DMS53 treated with DMSO at 0.1 percent for 48 hours (cell line): ENCODE results near the gene SLC45A1.
"Not testable (repeated sequence)": the region's sequence is repeated elsewhere in the genome, so short reads cannot be mapped to it uniquely, and the experiment has no call there.

Experiments used
- DNase-seq: peaks from one replicate; lab custom pipeline; 2025; ENCODE audit not compliant: unreplicated experiment; lab: John Stamatoyannopoulos, UW

SLC45A1 gene

DNA sequence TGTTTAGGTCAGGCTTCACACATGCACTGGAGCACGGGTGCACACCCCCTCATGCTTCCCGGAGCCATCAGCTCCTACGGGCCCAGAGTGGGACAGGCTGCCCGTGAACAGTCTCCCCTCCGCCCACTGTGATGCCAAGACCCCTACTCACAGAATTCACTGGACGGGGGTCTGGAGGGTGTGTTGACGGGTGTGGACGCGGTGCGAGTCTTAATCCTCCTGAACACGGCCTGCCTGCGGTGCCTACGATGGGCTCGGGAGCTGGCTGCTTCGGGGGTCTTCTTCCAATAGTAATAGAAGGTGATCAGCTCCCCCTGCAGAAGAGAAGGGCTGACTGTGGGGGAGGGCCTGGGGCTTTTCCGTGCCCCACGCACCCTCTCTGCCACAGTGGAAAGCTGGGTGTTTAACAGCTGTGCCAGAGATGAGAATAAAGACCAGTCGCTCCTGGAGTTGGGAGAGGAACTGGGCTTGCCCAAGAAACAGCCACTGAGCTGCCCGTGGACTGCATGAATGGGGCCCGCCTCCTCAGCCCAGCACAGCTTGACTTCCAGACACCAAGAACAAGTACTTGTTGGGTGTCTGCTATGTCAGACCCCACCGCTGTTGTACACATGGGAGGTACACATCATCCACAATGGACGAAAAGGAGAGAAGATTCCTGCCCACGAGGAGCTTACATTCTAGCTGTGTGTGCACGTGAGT is 47.9 kb downstream of the SLC45A1 start:
- DNase-seq = no peak

DNA sequence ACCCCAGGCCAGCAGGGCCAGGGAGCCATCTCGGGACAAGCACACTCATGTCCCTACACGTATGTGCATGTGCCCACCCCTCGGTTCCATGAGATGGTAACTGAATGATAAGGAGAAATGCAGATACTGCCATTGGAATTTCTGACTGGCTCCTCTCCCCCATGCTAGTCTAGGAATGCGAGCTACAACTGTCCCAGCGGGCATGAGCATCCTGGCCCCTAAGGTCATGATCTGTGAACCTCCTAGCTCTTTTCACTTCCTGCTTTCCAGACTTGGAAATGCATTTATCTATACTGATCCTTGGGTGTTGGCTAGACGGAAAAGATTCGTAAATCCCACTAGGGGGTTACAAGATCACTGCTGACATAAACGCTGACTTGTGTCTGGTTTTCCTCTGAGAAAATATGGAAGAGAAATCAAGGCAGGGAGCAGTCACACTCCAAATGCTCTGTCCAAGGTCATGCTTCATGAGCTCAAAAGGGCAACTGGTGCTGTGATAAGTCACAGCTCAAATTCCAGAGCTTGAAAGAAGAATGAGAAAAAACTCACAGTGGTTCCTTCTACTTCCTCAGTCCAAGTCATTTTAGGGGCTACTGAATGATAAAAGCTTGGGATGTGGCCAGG is 49.8 kb downstream of the SLC45A1 start:
- DNase-seq = no peak

DNA sequence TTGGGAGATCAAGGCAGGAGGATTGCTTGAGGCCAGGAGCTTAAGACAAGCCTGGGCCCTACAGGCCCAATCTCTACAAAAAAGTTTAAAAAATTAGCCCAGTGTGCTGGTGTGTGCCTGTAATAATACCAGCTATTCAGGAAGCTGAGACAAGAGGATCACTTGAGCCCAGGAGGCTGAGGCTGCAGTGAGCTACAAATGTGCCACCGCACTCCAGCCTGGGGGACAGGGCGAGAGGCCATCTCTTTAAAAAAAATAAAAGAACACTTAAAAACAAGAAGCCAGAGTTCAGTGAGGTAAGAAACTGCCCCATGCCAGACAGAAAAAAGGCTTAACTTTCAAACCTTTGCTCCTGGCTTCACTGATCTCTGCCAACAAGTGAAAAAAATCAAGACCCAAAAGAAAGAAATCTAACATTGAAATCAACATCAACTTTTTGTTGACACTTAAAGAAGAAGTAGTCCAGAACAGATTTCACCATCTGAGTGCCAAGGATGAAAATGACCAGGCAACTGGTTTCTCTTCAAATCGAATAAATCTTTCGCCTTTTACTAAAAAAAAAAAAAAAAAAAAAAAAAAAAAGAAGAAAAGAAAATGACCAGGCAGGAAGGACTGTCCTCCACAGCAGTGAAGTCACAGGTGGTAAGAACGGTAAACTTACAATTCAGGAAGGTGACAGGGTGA is 51.2 kb downstream of the SLC45A1 start:
- no peak for DNase-seq

DNA sequence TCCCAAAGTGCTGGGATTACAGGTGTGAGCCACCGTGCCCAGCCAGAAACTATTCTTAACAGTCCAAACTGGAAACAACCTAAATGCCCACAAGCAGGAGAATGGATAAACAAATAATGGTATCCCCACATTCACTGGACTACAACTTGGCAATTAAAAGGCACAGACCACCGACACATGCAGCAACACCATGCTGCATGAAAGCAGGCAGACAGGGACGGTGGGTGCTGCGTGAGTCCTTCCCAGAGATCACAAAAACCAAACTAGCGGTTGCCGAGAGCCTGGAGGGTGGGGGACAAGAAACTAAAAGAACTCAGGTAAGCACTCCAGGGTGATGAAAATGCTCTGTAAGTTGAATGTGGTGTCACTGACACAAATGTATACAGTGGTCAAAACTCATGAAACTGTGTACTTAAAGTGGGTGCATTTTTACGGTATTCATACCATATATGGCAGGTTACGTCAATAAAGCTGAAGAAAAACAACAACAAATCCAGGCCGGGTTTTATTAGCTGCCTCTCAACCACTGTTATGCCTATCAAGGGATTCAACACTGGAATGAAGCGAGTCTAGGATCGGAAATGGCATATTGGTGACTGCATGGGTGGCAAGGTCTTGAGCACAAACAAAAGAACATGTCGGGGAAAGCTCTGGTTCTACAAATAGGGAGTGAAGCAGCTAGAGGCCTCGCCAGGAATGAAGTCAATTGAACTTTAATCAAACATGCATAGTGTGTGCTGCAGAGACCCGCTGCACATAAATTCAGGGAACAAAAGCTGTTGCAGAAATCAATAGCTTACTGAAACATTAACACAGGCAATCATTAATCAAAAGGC is 52.4 kb downstream of the SLC45A1 start:
- no peak for DNase-seq

- DNase-seq = no peak
Measured at GRCh38 chr1:8370905-8371315, 53.0 kb downstream of the SLC45A1 start.

DNA sequence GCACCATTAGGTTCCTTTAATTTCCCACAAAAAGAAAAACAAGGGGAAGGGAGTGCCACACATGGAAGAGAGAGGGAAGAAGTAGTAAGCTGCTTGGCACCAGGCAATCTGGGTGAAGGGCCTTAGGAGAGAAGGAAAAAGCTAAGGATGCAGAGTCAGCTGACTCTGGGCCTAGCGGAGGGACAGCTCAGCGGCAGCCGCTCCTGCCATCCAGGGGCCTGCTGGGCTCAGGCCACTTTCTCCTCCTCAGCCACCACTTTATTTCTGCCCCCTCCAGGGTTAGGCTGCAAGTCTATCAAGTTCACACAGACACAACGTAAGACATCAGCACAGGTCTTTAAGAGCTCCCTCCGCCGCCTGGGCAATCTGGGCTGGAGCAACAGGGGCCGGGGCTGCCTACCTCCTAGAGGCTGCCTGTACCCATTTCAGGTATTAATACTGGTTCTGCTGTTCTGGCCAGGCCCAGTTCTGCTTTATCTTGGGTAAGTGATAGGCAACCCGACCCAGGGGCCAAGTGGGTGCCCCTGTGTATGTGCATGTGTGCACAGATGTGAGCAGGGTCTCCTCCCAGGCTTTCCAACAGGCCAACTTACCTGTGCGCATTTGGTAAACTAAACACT is 53.6 kb downstream of the SLC45A1 start:
- no peak for DNase-seq

DNA sequence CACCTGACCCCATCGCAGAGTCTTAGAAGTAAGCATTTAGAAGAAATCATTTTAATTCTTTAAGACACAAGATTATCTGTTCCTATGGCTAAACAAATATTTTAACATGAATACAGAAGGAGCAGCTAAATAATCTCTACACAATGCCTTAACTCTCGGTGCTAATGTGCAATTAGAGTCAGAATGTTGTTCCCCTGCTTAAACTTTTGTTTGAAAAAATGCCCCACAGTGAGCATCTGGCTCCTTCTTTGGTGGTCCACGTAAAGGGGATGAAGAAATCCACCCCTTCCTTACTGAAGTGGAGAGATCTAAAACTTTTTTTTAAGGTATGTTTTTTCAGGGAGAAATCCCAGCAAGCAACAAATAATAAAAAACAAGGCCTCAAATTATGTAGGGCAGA is 55.2 kb downstream of the SLC45A1 start:
- no peak for DNase-seq

DNA sequence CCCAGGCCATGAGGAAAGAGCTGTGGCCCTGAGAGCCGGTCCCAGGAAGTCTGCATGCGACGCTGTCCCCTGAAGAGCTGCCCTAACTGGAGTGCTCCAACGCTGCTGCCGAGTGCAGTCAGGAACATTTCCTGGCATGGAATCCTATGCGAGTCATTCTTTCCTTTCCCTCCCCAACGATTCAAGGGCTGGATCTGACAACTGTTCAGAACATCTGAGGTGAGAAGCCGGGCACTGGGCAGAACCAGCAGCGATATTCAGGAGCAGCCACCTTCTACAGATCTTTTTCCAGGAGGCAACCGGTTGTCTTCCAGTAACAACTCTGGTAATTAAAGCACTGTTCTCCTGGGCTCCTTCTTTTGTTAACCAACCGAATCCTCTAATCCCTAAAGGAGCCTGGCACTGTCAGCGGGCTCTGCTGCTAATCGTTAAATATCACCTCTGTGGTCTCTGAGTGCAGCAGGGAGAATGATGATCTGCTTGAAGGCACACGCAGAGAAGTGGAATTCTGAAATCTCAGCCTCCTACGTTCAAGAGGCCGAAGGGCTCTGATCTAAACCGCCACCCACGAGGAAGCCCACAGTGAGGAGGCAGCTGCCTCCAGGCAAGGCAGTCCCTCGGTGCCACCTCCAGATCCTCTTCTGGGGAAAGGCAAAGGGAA is 55.8 kb downstream of the SLC45A1 start:
- DNase-seq = no peak

GRCh38 chr1:8374356-8374755 is 56.4 kb downstream of the SLC45A1 start:
- DNase-seq = no peak

DNA sequence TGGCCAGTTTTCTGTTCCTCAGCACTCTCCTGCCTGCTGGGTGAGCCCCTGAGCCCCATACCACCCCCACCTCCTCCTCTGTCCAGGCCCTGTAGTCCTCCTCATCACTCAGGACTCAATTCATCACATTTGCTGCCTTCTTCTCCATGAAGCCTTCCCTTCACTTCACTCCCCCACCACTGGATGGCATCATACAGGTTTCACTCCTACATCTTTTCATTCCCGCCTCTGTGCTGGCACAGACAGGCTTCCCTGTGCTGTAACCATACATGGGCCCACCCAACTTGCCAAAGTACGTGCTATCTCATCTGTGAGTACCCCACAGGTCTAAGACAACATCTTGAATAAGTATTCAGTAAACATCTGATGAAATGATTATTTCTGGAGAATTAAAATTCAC is 56.9 kb downstream of the SLC45A1 start:
- DNase-seq = peak; percentile 21

- DNase-seq = no peak
Measured at GRCh38 chr1:8376358-8376840, 58.5 kb downstream of the SLC45A1 start.

DNA sequence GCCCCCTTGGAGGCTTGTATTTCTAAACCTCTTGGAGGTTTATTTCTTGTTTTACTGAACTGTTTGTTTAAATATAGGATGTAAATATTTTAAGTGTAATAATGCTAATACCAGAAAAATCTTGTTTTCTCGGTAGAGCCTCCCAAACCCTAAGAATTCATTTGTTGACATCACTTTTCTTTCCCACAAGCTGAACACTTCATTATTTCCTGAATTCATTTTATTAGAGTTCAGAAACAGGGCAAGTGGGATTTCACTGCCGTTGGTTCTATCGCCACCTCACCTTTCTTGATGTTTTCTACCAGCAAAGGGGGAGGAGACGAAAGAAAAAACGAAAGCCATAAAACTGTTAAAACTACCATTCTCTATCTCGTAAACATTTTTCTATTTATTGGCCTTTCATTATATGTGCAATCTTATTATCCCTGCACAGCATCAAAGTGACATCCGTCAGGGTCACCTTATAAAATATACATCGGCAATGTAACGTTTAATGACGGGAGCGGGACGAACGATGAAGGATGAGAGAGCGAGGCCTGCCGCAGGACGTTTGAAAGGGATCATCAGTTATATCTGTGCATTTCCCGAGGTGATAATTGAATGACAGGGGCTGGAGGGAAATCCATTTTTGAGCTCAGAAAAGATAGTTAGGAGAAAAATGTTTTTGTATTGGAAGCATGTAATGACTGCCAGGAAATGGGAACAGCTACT is 59.5 kb downstream of the SLC45A1 start:
- no peak for DNase-seq

DNA sequence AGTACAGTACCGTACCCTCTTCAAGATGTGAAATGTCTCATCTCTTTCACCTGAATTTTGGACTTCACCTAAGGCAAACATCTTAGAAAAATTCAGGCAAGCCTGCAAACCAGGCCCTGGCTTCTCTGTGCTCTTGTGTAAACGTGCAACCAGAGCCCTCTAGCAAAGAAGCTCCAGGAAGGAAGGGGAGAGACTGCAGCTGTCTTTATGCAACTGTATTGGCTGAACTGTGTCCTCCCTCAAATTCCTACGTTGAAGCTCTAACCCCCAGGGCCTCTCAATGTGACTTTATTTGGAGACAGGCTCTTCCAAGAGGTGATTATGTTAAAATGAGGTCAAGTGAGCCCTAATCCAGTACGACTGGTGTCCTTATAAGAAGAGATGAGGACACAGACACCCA is 60.3 kb downstream of the SLC45A1 start:
- no peak for DNase-seq

GRCh38 chr1:8378981-8379470 is 61.1 kb downstream of the SLC45A1 start:
- DNase-seq = no peak

GRCh38 chr1:8379513-8380186 is 61.7 kb downstream of the SLC45A1 start:
- DNase-seq = no peak

DNA sequence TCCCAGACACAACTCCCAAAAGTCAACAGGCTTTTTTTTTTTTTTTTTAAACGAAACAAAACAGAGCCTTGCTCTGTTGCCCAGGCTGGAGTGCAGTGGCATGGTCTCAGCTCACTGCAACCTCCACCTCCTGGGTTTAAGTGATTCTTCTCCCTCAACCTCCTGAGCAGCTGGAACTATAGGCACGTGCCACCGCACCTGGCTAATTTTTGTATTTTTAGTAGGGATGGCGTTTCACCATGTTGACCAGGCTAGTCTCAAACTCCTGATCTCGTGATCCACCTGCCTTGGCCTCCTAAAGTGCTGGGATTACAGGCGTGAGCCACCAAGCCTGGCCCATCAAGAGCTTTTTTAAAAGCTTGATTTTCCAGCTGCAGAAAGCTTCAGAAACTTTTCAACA is 62.4 kb downstream of the SLC45A1 start:
- not testable (repeated sequence) for DNase-seq

GRCh38 chr1:8381618-8382017 is 63.7 kb downstream of the SLC45A1 start:
- DNase-seq = no peak

DNA sequence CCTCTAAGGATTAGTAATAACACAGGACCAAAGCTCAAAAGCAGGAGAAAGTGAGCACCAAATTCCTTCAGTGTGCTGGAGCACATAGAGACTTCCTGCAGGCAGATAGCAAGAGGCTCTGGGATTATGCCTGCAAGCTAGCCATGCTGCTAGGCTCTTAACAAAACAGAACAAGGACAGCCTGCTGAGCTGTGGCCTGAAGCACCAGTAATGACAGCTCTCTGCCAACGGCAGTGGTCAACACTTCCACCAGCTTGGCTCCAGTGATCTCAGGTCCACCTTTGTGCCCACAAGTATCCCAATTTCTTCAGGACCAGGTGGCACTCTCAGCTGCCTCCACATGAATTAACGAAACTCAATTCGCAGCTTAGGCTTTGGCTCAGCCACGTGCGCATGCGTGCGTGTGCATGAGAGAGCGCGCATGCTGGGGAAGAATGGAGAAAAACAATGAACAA is 64.2 kb downstream of the SLC45A1 start:
- DNase-seq = no peak
